HepG2 (cell line): ENCODE measurements around the gene INTS6L. TPM values are rescaled to one million over a fixed set of nuclear protein-coding genes. Genes with fewer than 3 reads are reported as not detected.

Experiments
- ATAC-seq: fragments of 200-7000 bp; cut with Tn5 transposase; 3 replicates; pipeline ENCODE4 v1.9.1; 2020; ENCODE audit warnings: mild to moderate bottlenecking, moderate library complexity
- BruUV-seq: library from RNA; stranded (reverse); fragments of 400-500 nt; replicated peaks from 2 replicates; lab custom pipeline; 2021; lab: Mats Ljungman, UMichigan
- CTCF ChIA-PET: fragments of 300-600 bp; formaldehyde crosslinking; extraction: SDS; loops from one replicate; lab custom pipeline; 2021; ENCODE audit warnings: low total read pairs, inconsistent platforms, low intra/inter-chr PET ratio; lab: Yijun Ruan, JAX
- POLR2A ChIA-PET: fragments of 350-600 bp; sonication (Branson Sonifier 250); formaldehyde crosslinking; loops from one replicate; lab custom pipeline; 2020; ENCODE audit warnings: antibody characterized with exemption, inconsistent platforms; lab: Yijun Ruan, JAX
- DNase-seq: peaks from one replicate; pipeline ENCODE4 v3.0.0-alpha.2; 2015; ENCODE audit warnings: low spot score
- FAIRE-seq: peaks from 3 replicates; lab custom pipeline; 2011; peaks lifted over from hg19 to GRCh38; lab: Jason Lieb, UNC
- H2AFZ ChIP-seq: one replicate; pipeline ENCODE4 v1.6.1; 2011; ENCODE audit warnings: low read length, inconsistent platforms
- H3K27ac ChIP-seq: fragments of 300-600 bp; 3 replicates; pipeline ENCODE4 v1.8.0; 2011; ENCODE audit warnings: mixed run types, mild to moderate bottlenecking, mixed read lengths, low read length, inconsistent platforms; ENCODE audit not compliant: insufficient read depth; ENCODE audit errors: extremely low read length
- H3K27me3 ChIP-seq, 2 experiments: fragments of 200-600 bp in 1 of 2; 2 replicates in 1 of 2; 3 replicates in 1 of 2; pipeline versions ENCODE4 v1.6.0 to v1.8.0; 2011; ENCODE audit warnings: low read length in 2 of 2, mild to moderate bottlenecking in 2 of 2, moderate library complexity in 2 of 2, inconsistent platforms in 1 of 2; ENCODE audit not compliant: insufficient read depth in 2 of 2, control insufficient read depth in 1 of 2
- H3K36me3 ChIP-seq, 2 experiments: fragments of 200-600 bp in 1 of 2; replicated peaks in 1 of 2; 2 replicates in 1 of 2; 3 replicates in 1 of 2; pipeline versions ENCODE4 v1.5.1 to v1.8.0; 2011; ENCODE audit warnings: low read length in 2 of 2, inconsistent platforms in 1 of 2; ENCODE audit not compliant: insufficient read depth in 2 of 2, control insufficient read depth in 1 of 2
- H3K4me1 ChIP-seq: 2 replicates; pipeline ENCODE4 v1.5.1; 2012; ENCODE audit warnings: low read length, inconsistent platforms; ENCODE audit not compliant: insufficient read depth
- H3K4me2 ChIP-seq: 2 replicates; pipeline ENCODE4 v1.6.0; 2011; ENCODE audit warnings: low read depth, low read length, inconsistent platforms
- H3K4me3 ChIP-seq, 3 experiments: fragments of 200-600 bp in 1 of 3; sonication (generic), shearing (Covaris generic) in 1 of 3; replicated peaks in 1 of 3; 2 replicates each; pipeline ENCODE4 v1.5.1; 2011 to 2016; ENCODE audit warnings: low read length in 3 of 3, inconsistent platforms in 2 of 3, low read depth in 2 of 3, mild to moderate bottlenecking in 2 of 3, control low read depth in 1 of 3, mixed read lengths in 1 of 3; ENCODE audit not compliant: insufficient read depth in 1 of 3
- H3K79me2 ChIP-seq: one replicate; pipeline ENCODE4 v1.6.1; 2011; ENCODE audit warnings: low read length, inconsistent platforms; ENCODE audit not compliant: insufficient read depth
- H3K9ac ChIP-seq: 2 replicates; pipeline ENCODE4 v1.6.0; 2011; ENCODE audit warnings: mild to moderate bottlenecking, low read depth, low read length, inconsistent platforms; ENCODE audit not compliant: insufficient read depth
- H3K9me3 ChIP-seq: 2 replicates; pipeline ENCODE4 v1.5.1; 2012; ENCODE audit warnings: mild to moderate bottlenecking, low read length
- H4K20me1 ChIP-seq: 2 replicates; pipeline ENCODE4 v1.6.0; 2011; ENCODE audit warnings: inconsistent platforms, mild to moderate bottlenecking, low read length, moderate library complexity; ENCODE audit not compliant: insufficient read depth
- AKAP8 ChIP-seq: sonication (generic); formaldehyde crosslinking; IDR thresholded peaks from 2 replicates; pipeline ENCODE4 v1.5.1; 2020; ENCODE audit warnings: mild to moderate bottlenecking, missing genetic modification reagents
- DBP ChIP-seq: sonication (generic); formaldehyde crosslinking; IDR thresholded peaks from 2 replicates; pipeline ENCODE4 v1.4.0; 2020; ENCODE audit warnings: missing genetic modification reagents; ENCODE audit errors: not compliant biosample characterization
- FOXA1 ChIP-seq, 2 experiments: fragments of 450-650 bp in 1 of 2; sonication (generic) in 1 of 2; formaldehyde crosslinking in 1 of 2; IDR thresholded peaks; 2 replicates each; pipeline versions ENCODE4 v1.4.0 to v1.6.1; 2016 to 2020; ENCODE audit warnings: missing genetic modification reagents in 1 of 2
- HMG20A ChIP-seq: IDR thresholded peaks from 2 replicates; pipeline ENCODE4 v1.6.1; 2016; ENCODE audit warnings: borderline replicate concordance
- HOXA7 ChIP-seq: sonication (generic); formaldehyde crosslinking; IDR thresholded peaks from 2 replicates; pipeline ENCODE4 v1.8.1; 2022; ENCODE audit warnings: mild to moderate bottlenecking, missing genetic modification reagents, moderate library complexity
- RELA ChIP-seq: sonication (generic); formaldehyde crosslinking; IDR thresholded peaks from 2 replicates; pipeline ENCODE4 v1.4.0; 2020; ENCODE audit warnings: missing genetic modification reagents
- SRF ChIP-seq: IDR thresholded peaks from 2 replicates; pipeline ENCODE4 v1.6.1; 2011; ENCODE audit warnings: mild to moderate bottlenecking, low read depth, low read length, moderate library complexity
- ZNF101 ChIP-seq: sonication (generic); formaldehyde crosslinking; IDR thresholded peaks from 2 replicates; pipeline ENCODE4 v1.4.0; 2020; ENCODE audit warnings: mild to moderate bottlenecking, low read depth, missing genetic modification reagents, borderline replicate concordance
- ZNF460 ChIP-seq: sonication (generic); formaldehyde crosslinking; IDR thresholded peaks from 2 replicates; pipeline ENCODE4 v1.5.1; 2020; ENCODE audit warnings: missing genetic modification reagents, mild to moderate bottlenecking, borderline replicate concordance
- ZNF704 ChIP-seq: sonication (generic); formaldehyde crosslinking; IDR thresholded peaks from 2 replicates; pipeline ENCODE4 v1.8.1; 2023; ENCODE audit warnings: mild to moderate bottlenecking, inconsistent platforms, moderate library complexity, missing genetic modification reagents, borderline replicate concordance
- ZNF775 ChIP-seq: sonication (generic); formaldehyde crosslinking; IDR thresholded peaks from 2 replicates; pipeline ENCODE4 v1.4.0; 2020; ENCODE audit warnings: missing genetic modification reagents, mild to moderate bottlenecking, moderate library complexity, borderline replicate concordance
- ZNF816 ChIP-seq: sonication (generic); formaldehyde crosslinking; IDR thresholded peaks from 2 replicates; pipeline ENCODE4 v1.8.0; 2022; ENCODE audit warnings: missing genetic modification reagents, mild to moderate bottlenecking, borderline replicate concordance
- WGBS: methylation state at CpG from one replicate; pipeline ENCODE4 v1.1.6; 2017; ENCODE audit warnings: low lambda C conversion rate; 5-methylcytosine and 5-hydroxymethylcytosine counted together
- in situ Hi-C: cut with HindIII; loops from 2 replicates; pipeline ENCODE4 v1.10.0; 2017; ENCODE audit warnings: low pct_unique_long_range_greater_than_20kb; ENCODE audit not compliant: extremely low pct_ligation_motif_present
- intact Hi-C: fragments of 100-400 bp; cut with micrococcal nuclease; formaldehyde crosslinking; loops from one replicate; pipeline ENCODE4 v1.10.0; 2022; ENCODE audit not compliant: unreplicated experiment
- polyA plus RNA-seq, 8 experiments: library from polyadenylated mRNA; depleted of rRNA in 3 of 8; stranded (reverse) in 7 of 8; unstranded in 1 of 8; fragments of >200 nt; fragmentation: Illumina TruSeq in 4 of 8; extraction: Trizol in 4 of 8; gene quantifications; 2 replicates each; pipeline versions ENCODE4 v1.2.1 to v1.2.3, GENCODE V29; 2011 to 2016; ENCODE audit warnings: low read depth in 4 of 8, missing spikeins in 1 of 8, mixed read lengths in 1 of 8; ENCODE audit not compliant: insufficient read depth in 1 of 8
- total RNA-seq, 5 experiments: library from RNA; depleted of rRNA; stranded (reverse); fragments of >200 nt; fragmentation: Illumina TruSeq; extraction: Trizol; gene quantifications; 2 replicates each; pipeline ENCODE4 v1.2.3, GENCODE V29; 2016; ENCODE audit warnings: low read depth in 1 of 5
- TF ChIP-seq, protein P1 (sequence below): sonication (generic); formaldehyde crosslinking; IDR thresholded peaks from 2 replicates; pipeline ENCODE4 v1.9.0; 2021; ENCODE audit warnings: missing genetic modification reagents, mild to moderate bottlenecking, borderline replicate concordance
- TF ChIP-seq, protein P2 (sequence below): sonication (generic); formaldehyde crosslinking; IDR thresholded peaks from 2 replicates; pipeline ENCODE4 v1.8.1; 2023; ENCODE audit warnings: mild to moderate bottlenecking, missing genetic modification reagents
- TF ChIP-seq, protein P3 (sequence below): sonication (generic); formaldehyde crosslinking; conservative IDR thresholded peaks from 2 replicates; pipeline ENCODE4 v1.4.0; 2020; ENCODE audit warnings: missing genetic modification reagents

Gene INTS6L
- total and polyA plus RNA-seq, 2 of the 13 experiments (the other 11 are each of a cell fraction or from before 2014, with no cell fraction given): not detected

- no peak for ATAC-seq
- TF ChIP-seq, protein P1, sequence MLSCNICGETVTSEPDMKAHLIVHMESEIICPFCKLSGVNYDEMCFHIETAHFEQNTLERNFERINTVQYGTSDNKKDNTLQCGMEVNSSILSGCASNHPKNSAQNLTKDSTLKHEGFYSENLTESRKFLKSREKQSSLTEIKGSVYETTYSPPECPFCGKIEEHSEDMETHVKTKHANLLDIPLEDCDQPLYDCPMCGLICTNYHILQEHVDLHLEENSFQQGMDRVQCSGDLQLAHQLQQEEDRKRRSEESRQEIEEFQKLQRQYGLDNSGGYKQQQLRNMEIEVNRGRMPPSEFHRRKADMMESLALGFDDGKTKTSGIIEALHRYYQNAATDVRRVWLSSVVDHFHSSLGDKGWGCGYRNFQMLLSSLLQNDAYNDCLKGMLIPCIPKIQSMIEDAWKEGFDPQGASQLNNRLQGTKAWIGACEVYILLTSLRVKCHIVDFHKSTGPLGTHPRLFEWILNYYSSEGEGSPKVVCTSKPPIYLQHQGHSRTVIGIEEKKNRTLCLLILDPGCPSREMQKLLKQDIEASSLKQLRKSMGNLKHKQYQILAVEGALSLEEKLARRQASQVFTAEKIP (CRISPR knock-in tag): no peak
- no peak for TF ChIP-seq ZNF101 (CRISPR knock-in tag)
- TF ChIP-seq, protein P2, sequence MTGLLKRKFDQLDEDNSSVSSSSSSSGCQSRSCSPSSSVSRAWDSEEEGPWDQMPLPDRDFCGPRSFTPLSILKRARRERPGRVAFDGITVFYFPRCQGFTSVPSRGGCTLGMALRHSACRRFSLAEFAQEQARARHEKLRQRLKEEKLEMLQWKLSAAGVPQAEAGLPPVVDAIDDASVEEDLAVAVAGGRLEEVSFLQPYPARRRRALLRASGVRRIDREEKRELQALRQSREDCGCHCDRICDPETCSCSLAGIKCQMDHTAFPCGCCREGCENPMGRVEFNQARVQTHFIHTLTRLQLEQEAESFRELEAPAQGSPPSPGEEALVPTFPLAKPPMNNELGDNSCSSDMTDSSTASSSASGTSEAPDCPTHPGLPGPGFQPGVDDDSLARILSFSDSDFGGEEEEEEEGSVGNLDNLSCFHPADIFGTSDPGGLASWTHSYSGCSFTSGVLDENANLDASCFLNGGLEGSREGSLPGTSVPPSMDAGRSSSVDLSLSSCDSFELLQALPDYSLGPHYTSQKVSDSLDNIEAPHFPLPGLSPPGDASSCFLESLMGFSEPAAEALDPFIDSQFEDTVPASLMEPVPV: no peak
- no peak for TF ChIP-seq ZNF775
- TF ChIP-seq HMG20A: no peak
- no peak for TF ChIP-seq FOXA1 (IDR thresholded peaks at IDR 0.05)
- no peak for TF ChIP-seq FOXA1 (CRISPR knock-in tag; IDR thresholded peaks at IDR 0.05)
- TF ChIP-seq ZNF460 (CRISPR knock-in tag): no peak
- TF ChIP-seq AKAP8 (CRISPR knock-in tag): no peak
- TF ChIP-seq, protein P3, sequence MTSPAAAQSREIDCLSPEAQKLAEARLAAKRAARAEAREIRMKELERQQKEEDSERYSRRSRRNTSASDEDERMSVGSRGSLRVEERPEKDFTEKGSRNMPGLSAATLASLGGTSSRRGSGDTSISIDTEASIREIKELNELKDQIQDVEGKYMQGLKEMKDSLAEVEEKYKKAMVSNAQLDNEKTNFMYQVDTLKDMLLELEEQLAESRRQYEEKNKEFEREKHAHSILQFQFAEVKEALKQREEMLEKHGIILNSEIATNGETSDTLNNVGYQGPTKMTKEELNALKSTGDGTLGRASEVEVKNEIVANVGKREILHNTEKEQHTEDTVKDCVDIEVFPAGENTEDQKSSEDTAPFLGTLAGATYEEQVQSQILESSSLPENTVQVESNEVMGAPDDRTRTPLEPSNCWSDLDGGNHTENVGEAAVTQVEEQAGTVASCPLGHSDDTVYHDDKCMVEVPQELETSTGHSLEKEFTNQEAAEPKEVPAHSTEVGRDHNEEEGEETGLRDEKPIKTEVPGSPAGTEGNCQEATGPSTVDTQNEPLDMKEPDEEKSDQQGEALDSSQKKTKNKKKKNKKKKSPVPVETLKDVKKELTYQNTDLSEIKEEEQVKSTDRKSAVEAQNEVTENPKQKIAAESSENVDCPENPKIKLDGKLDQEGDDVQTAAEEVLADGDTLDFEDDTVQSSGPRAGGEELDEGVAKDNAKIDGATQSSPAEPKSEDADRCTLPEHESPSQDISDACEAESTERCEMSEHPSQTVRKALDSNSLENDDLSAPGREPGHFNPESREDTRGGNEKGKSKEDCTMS (CRISPR knock-in tag): no peak
- no peak for TF ChIP-seq RELA (CRISPR knock-in tag)
- TF ChIP-seq SRF: no peak
- no peak for TF ChIP-seq ZNF816
- no peak for TF ChIP-seq DBP
- no peak for TF ChIP-seq ZNF704
- TF ChIP-seq HOXA7: no peak
Observed at GRCh38 chrX:135498236-135498635, 22.2 kb upstream of the INTS6L start.

More at GRCh38 chrX:135498236-135498635, 22.2 kb upstream of the INTS6L start:
- Histone ChIP-seq H4K20me1 (no peaks in the 10 kb centered on the region), H3K4me1 (no peaks in the 10 kb centered on the region), H3K9ac (no peak overlapping the region), H2AFZ (no peak overlapping the region), H3K27ac (no peak overlapping the region), H3K4me3 (no peak overlapping the region), H3K9me3 (no peaks in the 10 kb centered on the region), H3K27me3 (no peaks in the 10 kb centered on the region), H3K4me2 (no peak overlapping the region), H3K36me3 (no peaks in the 10 kb centered on the region), H3K79me2 (no peaks in the 10 kb centered on the region)
- WGBS: 20% methylated on average over 1 of the region's 2 CpGs
- no peak for DNase-seq
- CTCF ChIA-PET: no interaction called here
- in situ Hi-C loops (no loop called here), intact Hi-C loops (no loop called here)
- no TSS peak for BruUV-seq
- POLR2A ChIA-PET: no interaction called here
- no peak for FAIRE-seq
